AG08395 (cell line): ENCODE measurements around the gene MRPL49.

Experiments
- DNase-seq: peaks from one replicate; pipeline ENCODE4 v3.0.0; 2012; ENCODE audit warnings: mixed read lengths, low spot score

MRPL49 gene

GRCh38 chr11:65102142-65103095, 19.7 kb upstream of the MRPL49 start:
- no peak for DNase-seq

- DNase-seq = no peak
These were observed 18.6 kb upstream of the MRPL49 start for GRCh38 chr11:65103476-65103875.

- DNase-seq = no peak
These were observed 17.5 kb upstream of the MRPL49 start for GRCh38 chr11:65104628-65105027.

GRCh38 chr11:65107078-65107477, 15.0 kb upstream of the MRPL49 start:
- no peak for DNase-seq

GRCh38 chr11:65107751-65108468, 14.2 kb upstream of the MRPL49 start:
- no peak for DNase-seq

GRCh38 chr11:65108469-65109123, 13.5 kb upstream of the MRPL49 start:
- no peak for DNase-seq

- DNase-seq = no peak
These were observed 12.6 kb upstream of the MRPL49 start for GRCh38 chr11:65109231-65110198.

GRCh38 chr11:65110354-65110861, 11.7 kb upstream of the MRPL49 start:
- peak; percentile 86 for DNase-seq

- DNase-seq = no peak
These were observed 10.9 kb upstream of the MRPL49 start for GRCh38 chr11:65111159-65111743.

- DNase-seq = peak; percentile 96
These were observed 10.2 kb upstream of the MRPL49 start, which contains the start of gene TM7SF2 for GRCh38 chr11:65111744-65112545. TSS of gene TM7SF2 (plus strand) at chr11:65111872. CDS start at chr11:65112016, 144 bp downstream.

GRCh38 chr11:65112546-65113360, 9.4 kb upstream of the MRPL49 start:
- DNase-seq = peak; percentile 45

GRCh38 chr11:65113361-65113756, 8.8 kb upstream of the MRPL49 start:
- no peak for DNase-seq

- no peak for DNase-seq
These were observed 8.3 kb upstream of the MRPL49 start for GRCh38 chr11:65113839-65114238.

- no peak for DNase-seq
These were observed 7.5 kb upstream of the MRPL49 start for GRCh38 chr11:65114538-65115171.

- DNase-seq = no peak
These were observed 6.6 kb upstream of the MRPL49 start for GRCh38 chr11:65115361-65116082.

GRCh38 chr11:65116370-65117205, 5.5 kb upstream of the MRPL49 start:
- peak; percentile 28 for DNase-seq
